Measurements from ENCODE around the gene UBA1.

The UBA1 gene

DNA sequence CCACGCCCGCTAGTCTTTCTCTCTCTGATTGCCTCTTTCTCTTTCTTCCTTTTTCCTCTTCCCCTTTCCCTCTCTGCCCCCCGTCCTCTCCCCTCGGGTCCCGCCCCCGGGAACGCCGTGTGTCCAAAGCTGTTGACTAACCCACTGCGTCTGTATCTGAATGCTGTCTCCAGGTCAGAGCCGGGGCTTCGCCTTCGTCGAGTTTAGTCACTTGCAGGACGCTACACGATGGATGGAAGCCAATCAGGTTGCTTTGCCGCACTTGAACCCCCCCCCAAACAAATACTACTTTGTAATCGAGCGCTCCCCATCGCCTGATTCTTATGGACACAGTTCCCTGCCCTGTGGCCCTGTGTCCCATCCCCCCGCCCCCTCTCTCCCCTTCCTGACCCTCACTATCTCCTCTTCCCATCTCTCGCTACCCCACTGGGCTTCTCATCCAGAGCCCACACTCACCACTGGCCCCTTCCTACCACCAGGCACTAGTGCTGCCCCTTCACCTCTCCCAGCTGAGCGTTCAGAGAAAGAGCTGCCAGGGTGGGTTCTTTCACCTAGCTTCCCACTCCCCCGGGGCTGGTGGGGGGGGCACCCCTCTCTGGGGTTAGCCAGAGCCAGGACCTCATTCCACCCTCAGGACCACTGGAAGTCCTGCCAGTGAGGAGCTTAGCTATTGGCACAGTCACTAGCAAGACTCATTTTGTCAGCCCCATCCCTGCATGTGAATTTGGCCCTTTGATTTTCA lies 18.6 kb upstream of the UBA1 start:
- TF ChIP-seq, protein P1, sequence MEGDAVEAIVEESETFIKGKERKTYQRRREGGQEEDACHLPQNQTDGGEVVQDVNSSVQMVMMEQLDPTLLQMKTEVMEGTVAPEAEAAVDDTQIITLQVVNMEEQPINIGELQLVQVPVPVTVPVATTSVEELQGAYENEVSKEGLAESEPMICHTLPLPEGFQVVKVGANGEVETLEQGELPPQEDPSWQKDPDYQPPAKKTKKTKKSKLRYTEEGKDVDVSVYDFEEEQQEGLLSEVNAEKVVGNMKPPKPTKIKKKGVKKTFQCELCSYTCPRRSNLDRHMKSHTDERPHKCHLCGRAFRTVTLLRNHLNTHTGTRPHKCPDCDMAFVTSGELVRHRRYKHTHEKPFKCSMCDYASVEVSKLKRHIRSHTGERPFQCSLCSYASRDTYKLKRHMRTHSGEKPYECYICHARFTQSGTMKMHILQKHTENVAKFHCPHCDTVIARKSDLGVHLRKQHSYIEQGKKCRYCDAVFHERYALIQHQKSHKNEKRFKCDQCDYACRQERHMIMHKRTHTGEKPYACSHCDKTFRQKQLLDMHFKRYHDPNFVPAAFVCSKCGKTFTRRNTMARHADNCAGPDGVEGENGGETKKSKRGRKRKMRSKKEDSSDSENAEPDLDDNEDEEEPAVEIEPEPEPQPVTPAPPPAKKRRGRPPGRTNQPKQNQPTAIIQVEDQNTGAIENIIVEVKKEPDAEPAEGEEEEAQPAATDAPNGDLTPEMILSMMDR (IDR thresholded peaks at IDR 0.05; ENCODE audit: insufficient read depth, missing control alignments): no peak
- DNase-seq (ENCODE audit: insufficient read length, low spot score) (no peak), FAIRE-seq (no peak)

DNA sequence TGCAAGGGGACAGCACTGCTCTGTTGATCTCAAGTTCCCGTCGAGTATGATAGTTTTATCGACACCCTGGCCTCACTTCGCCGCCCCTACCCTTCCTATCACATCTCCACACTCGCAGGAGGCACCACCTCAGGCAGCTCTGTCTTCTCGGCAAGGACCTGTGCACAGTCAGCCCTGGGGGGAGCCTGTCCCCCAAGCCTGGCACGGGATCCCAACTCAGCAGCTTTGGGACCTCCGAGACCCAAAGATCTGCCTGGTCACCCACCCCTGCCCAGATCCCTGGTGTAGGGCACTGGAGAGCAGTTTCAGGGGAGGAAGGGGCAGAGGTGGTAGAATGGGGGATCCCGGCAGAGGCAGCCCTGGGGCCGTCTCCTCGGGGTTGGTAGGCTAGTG lies 18.0 kb upstream of the UBA1 start:
- TF ChIP-seq, protein P1 (IDR thresholded peaks at IDR 0.05; ENCODE audit: insufficient read depth, missing control alignments): no peak
- no peak for DNase-seq (ENCODE audit: insufficient read length, low spot score)
- no peak for FAIRE-seq

DNA sequence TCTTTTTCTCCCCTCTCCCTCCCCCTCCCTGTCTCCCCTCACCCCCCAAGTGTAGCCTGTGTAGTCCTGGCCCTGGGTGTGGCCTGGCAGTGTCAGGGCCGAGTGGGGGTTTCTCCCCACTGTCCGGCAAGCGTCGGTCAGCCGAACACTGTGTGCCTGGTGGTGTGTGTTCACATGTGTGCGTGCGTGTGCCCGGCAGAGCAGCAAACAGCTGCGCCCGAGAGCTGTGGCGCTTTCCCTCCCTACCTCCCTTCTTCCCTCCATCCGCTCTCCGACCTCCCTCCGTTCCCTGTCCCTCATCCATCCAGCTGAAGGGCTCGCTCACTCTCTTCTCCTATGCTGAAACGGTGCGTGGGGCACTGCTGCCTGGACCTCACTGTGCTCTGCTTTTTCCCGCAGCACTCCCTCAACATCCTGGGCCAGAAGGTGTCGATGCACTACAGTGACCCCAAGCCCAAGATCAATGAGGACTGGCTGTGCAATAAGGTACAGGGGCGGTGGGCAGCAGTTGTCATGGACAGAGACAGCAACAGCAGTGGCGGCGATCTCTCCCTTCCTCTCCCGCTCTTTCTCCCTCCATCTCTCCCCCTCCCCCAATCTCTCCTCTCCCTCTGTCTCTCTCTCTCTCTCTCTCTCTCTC lies 17.4 kb upstream of the UBA1 start:
- TF ChIP-seq, protein P1 (IDR thresholded peaks at IDR 0.05; ENCODE audit: insufficient read depth, missing control alignments): no peak
- no peak for DNase-seq (ENCODE audit: insufficient read length, low spot score)
- FAIRE-seq: no peak

DNA sequence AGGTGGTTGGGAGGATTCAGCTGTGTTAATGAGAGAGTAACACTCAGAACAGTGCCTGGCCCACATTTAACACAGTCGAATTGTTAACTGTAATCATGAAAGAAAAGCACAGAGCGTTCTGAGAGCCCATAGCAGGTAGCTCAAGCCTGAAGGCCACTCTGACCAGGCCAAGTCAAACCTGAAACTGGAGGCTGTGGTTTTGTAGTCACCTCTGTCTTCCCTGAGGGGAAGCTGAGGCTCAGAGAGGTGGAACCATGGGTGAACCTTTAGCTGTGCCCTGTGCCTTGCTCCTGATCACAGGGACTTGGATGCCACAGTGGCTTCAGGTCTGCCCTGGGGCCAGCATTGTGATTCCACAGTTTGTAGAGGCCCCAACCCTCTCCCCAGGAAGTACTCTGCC lies 16.6 kb upstream of the UBA1 start:
- FAIRE-seq: no peak
- no peak for DNase-seq (ENCODE audit: insufficient read length, low spot score)
- TF ChIP-seq, protein P1 (IDR thresholded peaks at IDR 0.05; ENCODE audit: insufficient read depth, missing control alignments): no peak

DNA sequence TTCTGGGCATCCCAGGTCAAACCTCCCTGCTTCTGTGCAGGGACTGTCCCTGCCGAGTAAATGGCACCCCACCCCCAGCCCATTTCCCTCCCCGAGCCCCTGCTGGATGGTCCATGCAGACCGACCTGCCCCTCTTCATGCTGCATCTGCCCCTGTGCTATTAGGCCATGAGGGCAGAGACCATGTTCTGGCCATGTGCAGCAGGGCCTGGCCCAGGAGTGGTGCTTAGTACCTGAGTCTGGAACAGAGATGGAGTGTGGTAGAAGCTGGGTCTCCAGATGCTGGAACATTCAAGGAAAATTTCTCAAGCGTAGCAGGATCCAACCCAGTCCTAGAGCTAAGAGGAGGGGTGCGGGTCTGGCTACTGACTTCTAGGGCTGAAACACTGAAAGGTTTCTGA lies 15.3 kb upstream of the UBA1 start:
- no peak for FAIRE-seq
- no peak for DNase-seq (ENCODE audit: insufficient read length, low spot score)
- TF ChIP-seq, protein P1 (IDR thresholded peaks at IDR 0.05; ENCODE audit: insufficient read depth, missing control alignments): no peak

DNA sequence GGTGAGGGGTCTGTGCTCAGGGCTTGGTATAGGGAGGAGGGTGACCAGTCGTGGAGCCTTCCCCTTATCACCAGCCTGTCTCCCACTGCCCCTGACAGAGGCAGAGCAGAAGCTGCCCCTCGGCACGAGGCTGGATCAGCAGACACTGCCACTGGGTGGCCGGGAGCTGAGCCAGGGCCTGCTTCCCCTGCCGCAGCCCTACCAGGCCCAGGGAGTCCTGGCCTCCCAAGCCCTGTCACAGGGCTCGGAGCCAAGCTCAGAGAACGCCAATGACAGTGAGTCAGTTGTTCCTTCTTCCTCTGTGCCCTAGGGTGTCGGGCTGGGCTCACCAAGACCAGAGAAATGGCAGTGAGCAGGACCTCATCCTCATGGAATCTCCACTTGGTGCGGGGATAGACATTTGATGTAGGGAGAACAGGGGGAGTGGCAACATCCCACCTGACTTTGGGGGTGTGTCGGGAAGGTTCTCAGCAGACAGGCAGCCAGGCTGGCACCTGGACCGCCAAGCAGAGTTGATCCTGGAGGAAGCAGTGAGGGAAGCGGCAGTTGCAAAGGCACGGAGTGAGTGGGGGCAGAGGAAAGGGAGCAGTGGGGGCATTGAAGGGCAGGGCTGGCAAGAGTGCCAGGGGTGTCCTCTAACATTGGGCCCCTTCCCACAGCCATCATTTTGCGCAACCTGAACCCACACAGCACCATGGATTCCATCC lies 14.3 kb upstream of the UBA1 start:
- TF ChIP-seq, protein P1 (IDR thresholded peaks at IDR 0.05; ENCODE audit: insufficient read depth, missing control alignments): no peak
- no peak for DNase-seq (ENCODE audit: insufficient read length, low spot score)
- FAIRE-seq: no peak

DNA sequence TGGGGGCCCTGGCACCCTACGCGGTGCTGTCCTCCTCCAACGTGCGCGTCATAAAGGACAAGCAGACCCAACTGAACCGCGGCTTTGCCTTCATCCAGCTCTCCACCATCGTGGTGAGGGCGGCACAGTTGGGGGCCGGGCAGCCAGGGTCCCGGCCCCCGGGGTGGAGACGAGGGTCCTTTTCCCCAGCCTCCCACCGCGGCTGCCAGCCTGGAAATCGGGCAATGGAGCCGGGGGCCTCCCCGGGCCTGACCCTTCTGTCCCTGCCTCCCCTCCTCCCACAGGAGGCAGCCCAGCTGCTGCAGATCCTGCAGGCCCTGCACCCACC lies 13.7 kb upstream of the UBA1 start:
- DNase-seq (ENCODE audit: insufficient read length, low spot score) (no peak), FAIRE-seq (no peak)
- TF ChIP-seq, protein P1 (IDR thresholded peaks at IDR 0.05; ENCODE audit: insufficient read depth, missing control alignments): no peak

All from D721Med (cell line).